Astrocyte (in vitro differentiated cells and primary cell): ENCODE data around the gene MLPH.
A peak's percentile ranks its signal among the peaks of the same experiment; 100 is the strongest.

Experiments
- EZH2 ChIP-seq: IDR thresholded peaks from 2 replicates; pipeline ENCODE4 v1.6.1; 2012; ENCODE audit warnings: mild to moderate bottlenecking, low read length, inconsistent platforms; ENCODE audit not compliant: insufficient read depth
- TF ChIP-seq, protein P1 (sequence below): IDR thresholded peaks from 2 replicates; pipeline ENCODE4 v1.5.1; 2011; ENCODE audit warnings: low read depth, mild to moderate bottlenecking, inconsistent platforms, low read length, moderate library complexity; ENCODE audit not compliant: insufficient read depth

DNA sequence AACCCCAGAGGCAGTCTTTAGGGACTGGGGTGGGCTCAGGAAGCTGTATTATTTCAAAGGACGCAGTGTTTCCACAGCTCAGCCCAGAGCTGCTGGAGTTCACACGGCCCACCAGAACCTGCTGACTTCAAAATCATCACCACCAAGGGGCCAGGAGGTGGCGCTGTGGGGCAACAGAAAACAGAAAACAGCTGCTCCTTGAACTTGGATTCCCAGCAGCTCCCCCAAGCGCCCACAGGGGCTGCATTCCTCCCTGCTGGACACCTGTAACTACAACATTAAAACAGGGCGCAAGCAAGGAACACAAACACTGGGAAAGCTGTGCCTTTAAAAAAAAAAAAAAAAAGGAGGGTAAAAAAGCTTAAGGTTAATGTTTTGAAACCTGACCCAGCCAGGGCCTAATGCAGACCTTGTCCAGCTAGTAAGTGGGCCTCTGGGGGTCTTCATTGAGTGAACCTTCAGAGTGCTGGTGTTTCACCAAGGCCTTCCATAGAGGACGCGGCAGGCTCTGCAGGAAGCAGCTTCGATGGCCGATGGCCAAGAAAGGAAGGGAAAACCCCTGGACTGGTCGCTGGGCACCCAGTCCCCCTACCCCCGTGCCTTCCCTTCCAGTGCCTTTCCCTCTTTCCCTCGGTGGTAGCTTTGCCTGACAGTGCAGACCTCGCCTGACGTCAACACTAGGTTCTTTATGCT, 25.9 kb downstream of the MLPH start:
- TF ChIP-seq, protein P1, sequence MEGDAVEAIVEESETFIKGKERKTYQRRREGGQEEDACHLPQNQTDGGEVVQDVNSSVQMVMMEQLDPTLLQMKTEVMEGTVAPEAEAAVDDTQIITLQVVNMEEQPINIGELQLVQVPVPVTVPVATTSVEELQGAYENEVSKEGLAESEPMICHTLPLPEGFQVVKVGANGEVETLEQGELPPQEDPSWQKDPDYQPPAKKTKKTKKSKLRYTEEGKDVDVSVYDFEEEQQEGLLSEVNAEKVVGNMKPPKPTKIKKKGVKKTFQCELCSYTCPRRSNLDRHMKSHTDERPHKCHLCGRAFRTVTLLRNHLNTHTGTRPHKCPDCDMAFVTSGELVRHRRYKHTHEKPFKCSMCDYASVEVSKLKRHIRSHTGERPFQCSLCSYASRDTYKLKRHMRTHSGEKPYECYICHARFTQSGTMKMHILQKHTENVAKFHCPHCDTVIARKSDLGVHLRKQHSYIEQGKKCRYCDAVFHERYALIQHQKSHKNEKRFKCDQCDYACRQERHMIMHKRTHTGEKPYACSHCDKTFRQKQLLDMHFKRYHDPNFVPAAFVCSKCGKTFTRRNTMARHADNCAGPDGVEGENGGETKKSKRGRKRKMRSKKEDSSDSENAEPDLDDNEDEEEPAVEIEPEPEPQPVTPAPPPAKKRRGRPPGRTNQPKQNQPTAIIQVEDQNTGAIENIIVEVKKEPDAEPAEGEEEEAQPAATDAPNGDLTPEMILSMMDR, result peak; percentile 92
- TF ChIP-seq EZH2, result no peak
